ENCODE data around the gene OR4X2. TPM values are rescaled to one million over a fixed set of nuclear protein-coding genes. Genes with fewer than 3 reads are reported as not detected.

The OR4X2 gene
- total RNA-seq, 1 donor from 2014 or later: not detected

GRCh38 chr11:48237727-48238126 lies 7.2 kb upstream of the OR4X2 start:
- H3K9ac ChIP-seq (ENCODE audit: low read length): no peak overlapping the region
- no peaks in the 10 kb centered on the region for H4K20me1 ChIP-seq (ENCODE audit: insufficient read depth, low read length)
- peaks cover 10% of the 10 kb centered on the region for H3K9me3 Mint-ChIP-seq (ENCODE audit: unreplicated experiment)

GRCh38 chr11:48242501-48242900 lies 2.4 kb upstream of the OR4X2 start:
- Histone ChIP-seq H3K79me2 (ENCODE audit: insufficient read depth, low read length) (no peaks in the 10 kb centered on the region), H3K4me3 (ENCODE audit: insufficient read depth, low read depth, low read length) (no peak overlapping the region), H3K9ac (ENCODE audit: low read length) (no peak overlapping the region), H3K4me2 (ENCODE audit: low read length) (no peak overlapping the region), H3K27me3 (ENCODE audit: insufficient read depth, low read length) (no peaks in the 10 kb centered on the region), H3K27ac (ENCODE audit: low read depth, low read length) (no peak overlapping the region), H3K4me1 (ENCODE audit: insufficient read depth, low read length) (no peaks in the 10 kb centered on the region), H3K9me3 (ENCODE audit: insufficient read depth, low read depth, low read length) (no peaks in the 10 kb centered on the region), H3K36me3 (ENCODE audit: insufficient read depth, low read length) (no peaks in the 10 kb centered on the region), H2AFZ (ENCODE audit: low read depth, low read length) (no peak overlapping the region), H4K20me1 (ENCODE audit: insufficient read depth, low read length) (no peaks in the 10 kb centered on the region)
- H3K27ac Mint-ChIP-seq (ENCODE audit: unreplicated experiment): no peak overlapping the region
- H3K27me3 Mint-ChIP-seq (ENCODE audit: low read depth, unreplicated experiment): no peaks in the 10 kb centered on the region
- H3K36me3 Mint-ChIP-seq (ENCODE audit: low read depth, unreplicated experiment): no peaks in the 10 kb centered on the region
- peaks cover 2% of the 10 kb centered on the region for H3K9me3 Mint-ChIP-seq (ENCODE audit: unreplicated experiment)
- FAIRE-seq (no peak), DNase-seq (ENCODE audit: low read depth) (no peak)
- H3K4me1 Mint-ChIP-seq (ENCODE audit: low read depth, unreplicated experiment): no peaks in the 10 kb centered on the region
- TF ChIP-seq CTCF (IDR thresholded peaks at IDR 0.05; ENCODE audit: insufficient read depth, low read depth, low read length) (no peak), EZH2 (IDR thresholded peaks at IDR 0.05; ENCODE audit: insufficient read depth, low read length) (no peak)
- H3K4me3 Mint-ChIP-seq (ENCODE audit: unreplicated experiment): no peak overlapping the region

More at GRCh38 chr11:48237727-48238126, 7.2 kb upstream of the OR4X2 start:
- FAIRE-seq: no peak
- Mint-ChIP-seq H3K27me3 (ENCODE audit: low read depth, unreplicated experiment) (no peaks in the 10 kb centered on the region), H3K27ac (ENCODE audit: unreplicated experiment) (no peak overlapping the region), H3K36me3 (ENCODE audit: low read depth, unreplicated experiment) (no peaks in the 10 kb centered on the region), H3K4me3 (ENCODE audit: unreplicated experiment) (no peak overlapping the region), H3K4me1 (ENCODE audit: low read depth, unreplicated experiment) (no peaks in the 10 kb centered on the region)
- Histone ChIP-seq H3K4me2 (ENCODE audit: low read length) (no peak overlapping the region), H3K4me1 (ENCODE audit: insufficient read depth, low read length) (no peaks in the 10 kb centered on the region), H3K79me2 (ENCODE audit: insufficient read depth, low read length) (no peaks in the 10 kb centered on the region), H3K9me3 (ENCODE audit: insufficient read depth, low read depth, low read length) (no peaks in the 10 kb centered on the region), H2AFZ (ENCODE audit: low read depth, low read length) (no peak overlapping the region), H3K27me3 (ENCODE audit: insufficient read depth, low read length) (no peaks in the 10 kb centered on the region), H3K36me3 (ENCODE audit: insufficient read depth, low read length) (no peaks in the 10 kb centered on the region), H3K27ac (ENCODE audit: low read depth, low read length) (no peak overlapping the region), H3K4me3 (ENCODE audit: insufficient read depth, low read depth, low read length) (no peak overlapping the region)
- DNase-seq (ENCODE audit: low read depth): no peak
- TF ChIP-seq CTCF (IDR thresholded peaks at IDR 0.05; ENCODE audit: insufficient read depth, low read depth, low read length) (no peak), EZH2 (IDR thresholded peaks at IDR 0.05; ENCODE audit: insufficient read depth, low read length) (no peak)

- Histone ChIP-seq H3K9me3 (ENCODE audit: insufficient read depth, low read depth, low read length) (no peaks in the 10 kb centered on the region), H3K27ac (ENCODE audit: low read depth, low read length) (no peak overlapping the region), H3K4me2 (ENCODE audit: low read length) (no peak overlapping the region), H3K4me1 (ENCODE audit: insufficient read depth, low read length) (no peaks in the 10 kb centered on the region), H3K27me3 (ENCODE audit: insufficient read depth, low read length) (no peaks in the 10 kb centered on the region), H3K36me3 (ENCODE audit: insufficient read depth, low read length) (no peaks in the 10 kb centered on the region), H3K4me3 (ENCODE audit: insufficient read depth, low read depth, low read length) (no peak overlapping the region), H4K20me1 (ENCODE audit: insufficient read depth, low read length) (no peaks in the 10 kb centered on the region), H3K9ac (ENCODE audit: low read length) (no peak overlapping the region), H2AFZ (ENCODE audit: low read depth, low read length) (no peak overlapping the region), H3K79me2 (ENCODE audit: insufficient read depth, low read length) (no peaks in the 10 kb centered on the region)
- H3K27ac Mint-ChIP-seq (ENCODE audit: unreplicated experiment): no peak overlapping the region
- H3K27me3 Mint-ChIP-seq (ENCODE audit: low read depth, unreplicated experiment): no peaks in the 10 kb centered on the region
- H3K4me3 Mint-ChIP-seq (ENCODE audit: unreplicated experiment): no peak overlapping the region
- no peak for DNase-seq (ENCODE audit: low read depth)
- no peak for TF ChIP-seq CTCF (IDR thresholded peaks at IDR 0.05; ENCODE audit: insufficient read depth, low read depth, low read length)
- TF ChIP-seq EZH2 (IDR thresholded peaks at IDR 0.05; ENCODE audit: insufficient read depth, low read length): no peak
- no peaks in the 10 kb centered on the region for H3K36me3 Mint-ChIP-seq (ENCODE audit: low read depth, unreplicated experiment)
- peaks cover 1% of the 10 kb centered on the region for H3K9me3 Mint-ChIP-seq (ENCODE audit: unreplicated experiment)
- no peaks in the 10 kb centered on the region for H3K4me1 Mint-ChIP-seq (ENCODE audit: low read depth, unreplicated experiment)
- FAIRE-seq: no peak
These were observed 4.0 kb downstream of the OR4X2 start for GRCh38 chr11:48248902-48249301.
